DMS153 treated with DMSO at 0.1 percent for 48 hours (cell line): Measurements from ENCODE around the gene ZNF521.

Source experiments
- DNase-seq: peaks from one replicate; lab custom pipeline; 2025; ENCODE audit not compliant: unreplicated experiment; lab: John Stamatoyannopoulos, UW

ZNF521 gene

DNA sequence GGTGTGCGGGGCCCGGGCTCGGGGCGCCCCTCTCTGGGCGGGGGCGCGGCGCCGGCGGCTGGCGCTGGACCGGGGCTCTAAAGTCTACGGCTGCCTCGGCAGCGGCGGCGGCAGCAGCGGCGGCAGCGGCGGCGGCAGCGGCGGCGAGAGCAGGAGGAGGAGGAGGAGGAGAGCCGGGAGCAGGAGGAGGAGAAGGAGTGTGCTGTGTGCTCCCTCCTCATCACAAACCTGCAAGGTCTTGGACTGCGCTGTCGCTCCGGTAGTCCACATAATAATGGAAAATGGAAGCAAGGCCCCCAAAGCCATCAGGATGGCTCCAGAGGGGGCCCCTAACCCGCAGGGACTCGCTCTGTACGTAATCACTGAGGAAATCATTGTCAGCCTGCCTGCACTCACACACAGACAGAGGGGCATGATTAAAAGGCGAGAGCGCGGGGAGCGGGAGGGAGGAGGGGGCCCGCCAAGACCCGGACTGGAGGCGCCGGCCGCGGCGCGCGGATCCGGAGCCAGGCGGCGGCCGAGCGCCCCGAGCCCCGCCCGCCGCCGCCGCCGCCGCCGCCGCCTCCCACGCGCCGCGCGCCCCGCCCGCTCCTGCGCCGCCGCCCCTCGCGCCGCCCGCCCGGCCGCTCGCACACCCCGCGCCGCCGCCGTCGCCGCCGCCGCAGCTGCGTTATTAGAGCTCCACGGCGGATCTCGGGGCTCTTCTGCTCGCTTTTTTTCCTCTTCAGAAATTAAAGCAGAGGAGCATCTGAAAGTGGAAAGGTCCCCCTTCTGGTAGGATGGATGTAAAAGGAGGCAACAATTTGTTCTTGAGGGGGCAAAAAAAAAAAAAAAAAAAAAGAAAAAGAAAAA is at the start of gene ZNF521:
Gene ZNF521 (minus strand): TSS at position 390 of the 852 bp plus-strand sequence. CDS start 1,220 bp downstream, outside the sequence.
- peak; percentile 63 for DNase-seq

GRCh38 chr18:25399554-25399953 is 47.6 kb upstream of the ZNF521 start:
- no peak for DNase-seq

DNA sequence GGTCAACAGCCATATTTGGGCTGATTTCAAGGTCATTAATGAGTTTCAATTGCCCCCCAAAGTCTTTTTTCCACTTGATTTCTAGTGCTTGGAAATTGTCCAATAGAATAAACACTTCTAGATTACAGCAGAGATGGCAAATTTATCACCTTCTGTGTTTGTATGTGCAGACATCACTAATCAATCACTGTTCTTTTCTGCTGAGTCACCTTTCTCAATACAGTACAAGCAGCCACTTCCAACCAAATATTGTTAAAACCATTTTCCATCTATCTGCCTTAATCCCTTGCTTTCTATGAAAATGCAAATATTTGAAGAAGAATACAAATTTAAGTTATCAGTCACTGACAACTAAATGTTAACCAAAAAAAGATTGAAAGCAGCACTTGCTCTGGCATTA is 40.2 kb upstream of the ZNF521 start:
- DNase-seq: no peak

GRCh38 chr18:25373432-25374179 is 21.6 kb upstream of the ZNF521 start:
- DNase-seq: no peak

- no peak for DNase-seq
These were observed 18.4 kb upstream of the ZNF521 start for GRCh38 chr18:25370391-25370790.

DNA sequence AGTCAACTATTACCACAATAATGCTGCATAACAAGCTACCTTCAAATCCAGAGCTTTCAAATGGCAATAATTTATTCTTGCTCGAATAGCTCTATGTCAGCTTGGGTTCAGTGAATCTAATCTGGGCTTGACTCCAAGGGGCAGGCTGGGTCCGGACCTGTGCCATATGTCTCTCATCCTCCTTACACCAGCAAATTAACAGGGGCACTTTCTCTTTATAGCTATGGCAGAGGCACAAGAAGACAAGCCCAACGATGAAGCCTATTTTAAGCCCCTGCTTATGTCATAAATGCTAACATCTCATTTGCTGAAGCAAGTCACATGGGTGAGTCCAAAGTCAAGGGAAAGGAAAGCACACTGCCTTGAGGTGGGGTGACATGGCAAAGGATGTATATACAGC is 13.3 kb upstream of the ZNF521 start:
- no peak for DNase-seq

- DNase-seq: no peak
These were observed 12.8 kb upstream of the ZNF521 start for GRCh38 chr18:25364732-25365131.

- no peak for DNase-seq
These were observed 8.4 kb upstream of the ZNF521 start for GRCh38 chr18:25360301-25360899.

DNA sequence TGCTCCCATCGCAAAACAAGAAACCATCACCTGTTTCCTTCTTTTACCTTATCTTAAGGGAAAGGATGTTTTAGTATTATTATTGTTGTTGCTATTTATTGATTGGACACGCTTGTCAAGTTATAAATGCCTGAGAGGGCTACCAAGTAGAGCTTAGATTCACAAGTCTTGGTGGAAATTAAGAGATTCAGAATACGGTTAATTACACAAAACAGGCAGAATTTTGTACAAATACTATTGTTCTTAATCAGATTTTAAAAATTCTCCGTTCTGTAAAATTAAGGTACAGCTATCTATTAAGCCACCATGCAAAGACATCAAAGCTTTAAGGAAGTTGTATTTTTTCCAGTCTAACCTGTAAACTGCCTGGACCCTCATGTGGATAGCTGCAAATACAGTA is 1.1 kb upstream of the ZNF521 start:
- DNase-seq: no peak

DNA sequence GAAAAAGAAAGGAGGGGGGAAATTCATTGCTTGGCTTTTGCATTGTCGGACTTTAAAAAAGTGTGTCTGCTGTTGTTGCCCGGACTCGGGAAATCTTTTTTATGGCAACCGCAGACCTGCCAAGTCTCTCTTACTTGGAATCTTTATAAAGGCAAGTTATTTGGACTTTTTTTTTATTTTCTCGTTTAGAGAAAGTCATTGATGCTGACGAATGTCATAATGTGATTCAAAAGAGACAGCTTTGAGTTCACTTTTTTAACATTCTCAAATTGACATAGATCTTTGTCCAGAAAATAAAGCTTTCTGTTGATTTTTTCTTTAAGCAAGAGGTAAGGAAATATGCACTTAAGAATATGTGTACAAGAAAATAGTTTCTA is 651 bp upstream of the ZNF521 start:
- DNase-seq: no peak

- DNase-seq: no peak
These were observed 638 bp downstream of the ZNF521 start for GRCh38 chr18:25351280-25351775.

- DNase-seq: no peak
These were observed 1.3 kb downstream of the ZNF521 start for GRCh38 chr18:25350489-25351251.

- DNase-seq: no peak
These were observed 2.0 kb downstream of the ZNF521 start for GRCh38 chr18:25349926-25350487.

DNA sequence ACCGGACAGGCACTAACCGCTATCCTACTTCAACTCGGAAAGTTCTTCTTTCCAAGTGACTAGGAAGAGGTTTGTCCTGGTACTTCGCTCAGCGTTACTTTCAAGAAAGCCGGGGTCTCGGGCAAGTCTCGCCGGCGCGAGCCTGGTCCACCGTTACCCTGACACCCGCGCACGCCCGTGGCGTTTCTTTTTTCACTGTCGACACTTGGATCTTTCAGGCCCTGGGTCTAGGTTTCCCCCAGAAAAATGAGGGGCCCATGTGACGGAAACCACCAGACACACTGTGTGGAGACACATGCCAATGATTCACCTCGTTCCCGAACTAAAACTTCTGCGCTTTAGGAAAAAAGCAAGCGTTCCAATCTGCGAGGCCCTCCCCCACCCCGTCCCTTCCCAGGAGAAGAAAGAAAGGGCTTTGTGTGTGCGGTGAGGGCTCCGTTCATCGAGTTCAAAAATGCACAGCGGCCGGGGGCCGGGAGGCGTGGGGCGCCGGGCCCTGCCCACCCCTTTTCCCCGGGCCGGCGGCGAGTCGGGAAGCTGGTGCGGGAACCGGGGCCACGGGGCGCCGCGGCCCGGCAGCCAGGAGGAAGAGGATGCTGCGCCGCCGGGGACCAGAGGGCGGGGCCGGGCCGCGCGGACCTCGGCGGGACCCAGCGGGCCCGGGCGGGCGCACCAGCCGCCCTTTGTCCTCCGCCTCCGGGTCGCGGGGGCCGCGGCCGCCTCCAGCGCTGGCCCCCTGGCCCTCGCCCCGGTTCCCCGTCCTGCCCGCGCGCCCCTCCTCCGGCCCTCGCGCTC is 2.6 kb downstream of the ZNF521 start:
- no peak for DNase-seq

GRCh38 chr18:25348386-25349130 is 3.4 kb downstream of the ZNF521 start:
- DNase-seq: no peak

DNA sequence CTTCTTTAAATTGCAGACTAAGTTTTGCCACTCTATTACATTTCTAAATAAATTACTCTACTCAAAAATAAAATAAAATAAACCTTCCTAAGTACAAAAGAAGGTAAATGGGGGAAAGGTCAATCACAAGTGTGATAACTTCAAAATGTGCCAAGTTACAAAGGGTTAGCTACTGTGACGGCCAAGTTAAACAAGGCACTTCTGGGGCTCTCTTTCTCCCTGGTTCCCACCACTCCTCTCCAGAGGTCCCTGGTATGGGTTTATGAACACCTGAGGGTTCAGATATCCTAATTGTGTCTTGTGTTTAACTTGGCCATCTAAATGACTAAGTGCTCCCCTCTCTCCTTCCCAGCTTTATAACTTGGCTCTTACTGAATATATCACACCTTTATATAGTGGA is 5.4 kb downstream of the ZNF521 start:
- no peak for DNase-seq

- DNase-seq: no peak
These were observed 6.7 kb downstream of the ZNF521 start for GRCh38 chr18:25345081-25345866.

GRCh38 chr18:25341831-25342230 is 10.1 kb downstream of the ZNF521 start:
- no peak for DNase-seq
